Measurements from ENCODE around the gene PREPL. TPM values are rescaled to one million over a fixed set of nuclear protein-coding genes. Genes with fewer than 3 reads are reported as not detected.

The PREPL gene
- total and polyA plus RNA-seq, 2 of the 13 experiments (the other 11 are each of a cell fraction or from before 2014, with no cell fraction given), result 19.7 to 34.3 TPM

DNA sequence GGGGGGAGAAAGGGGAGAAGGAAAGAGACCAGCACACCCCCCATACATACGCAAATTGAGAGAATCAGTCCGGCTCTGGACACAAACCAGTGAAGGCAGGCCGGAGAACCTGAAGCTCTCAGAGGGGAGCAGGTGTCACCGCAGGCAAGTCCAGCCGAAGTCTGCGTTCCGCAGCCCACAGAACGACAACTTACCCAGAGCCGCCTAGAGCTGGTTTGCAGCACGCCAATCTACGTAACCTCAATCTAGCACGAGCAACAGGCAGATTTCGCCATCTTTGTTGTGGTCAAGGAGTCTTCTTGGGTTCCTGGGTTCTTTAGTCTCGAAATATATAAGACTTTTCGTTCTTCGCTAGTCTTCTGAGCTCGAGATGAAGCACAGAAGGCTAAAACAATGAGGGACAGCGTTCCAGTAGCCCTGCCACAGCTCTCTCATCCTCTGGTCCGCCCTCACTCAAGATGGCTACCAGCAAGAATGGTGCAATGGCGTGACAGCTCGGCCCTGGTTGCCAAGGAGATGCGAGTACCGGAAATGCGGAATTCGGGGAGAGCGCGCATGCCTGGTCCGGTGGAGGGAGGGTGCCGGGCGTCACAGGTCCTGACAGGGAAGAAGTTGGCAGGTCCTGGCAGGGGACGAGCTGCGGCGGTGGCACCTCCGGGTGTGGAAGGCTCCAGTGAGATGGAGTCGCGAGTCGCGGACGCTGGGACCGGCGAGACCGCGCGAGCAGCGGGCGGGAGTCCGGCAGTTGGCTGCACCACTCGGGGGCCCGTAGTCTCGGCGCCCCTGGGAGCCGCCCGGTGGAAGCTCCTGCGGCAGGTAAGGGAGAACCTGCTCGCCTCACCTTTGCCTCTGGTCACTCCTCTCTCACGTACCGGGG lies at the start of gene PREPL, which contains the start of gene CAMKMT (continued):
- TF ChIP-seq REL (CRISPR knock-in tag; conservative IDR thresholded peaks at IDR 0.05) (peak; percentile 73; the same call in 1 of the 2 replicates), RXRA (CRISPR knock-in tag; IDR thresholded peaks at IDR 0.05) (no peak; the same call in none of the 2 replicates), ZNF550 (CRISPR knock-in tag; IDR thresholded peaks at IDR 0.05; ENCODE audit: borderline replicate concordance) (0 out of 2 replicates have a peak, but pooled peaks have one; percentile 49), YEATS4 (CRISPR knock-in tag; IDR thresholded peaks at IDR 0.05; ENCODE audit: borderline replicate concordance) (peak; percentile 97), MATR3 (CRISPR knock-in tag; IDR thresholded peaks at IDR 0.05) (no peak), ZNF557 (CRISPR knock-in tag; IDR thresholded peaks at IDR 0.05) (peak; percentile 79; the same call in 1 of the 2 replicates), ZNF292 (CRISPR knock-in tag; IDR thresholded peaks at IDR 0.05; ENCODE audit: borderline replicate concordance, low read depth) (peak; percentile 46), TOPORS (CRISPR knock-in tag; IDR thresholded peaks at IDR 0.05) (peak; percentile 83), ZNF670 (CRISPR knock-in tag; IDR thresholded peaks at IDR 0.05; ENCODE audit: borderline replicate concordance) (peak; percentile 83), EED (CRISPR knock-in tag; IDR thresholded peaks at IDR 0.05) (peak; percentile 26; the same call in 1 of the 2 replicates), ZNF589 (CRISPR knock-in tag; conservative IDR thresholded peaks at IDR 0.05) (peak; percentile 68), HOXA7 (CRISPR knock-in tag; IDR thresholded peaks at IDR 0.05) (no peak), RAD51 (IDR thresholded peaks at IDR 0.05; ENCODE audit: borderline replicate concordance) (no peak), FOXK1 (CRISPR knock-in tag; IDR thresholded peaks at IDR 0.05; ENCODE audit: borderline replicate concordance, low read depth) (peak; percentile 89), SMARCC2 (IDR thresholded peaks at IDR 0.05) (no peak), HMG20B (CRISPR knock-in tag; conservative IDR thresholded peaks at IDR 0.05) (0 out of 2 replicates have a peak, but pooled peaks have one; percentile 10), ZSCAN21 (CRISPR knock-in tag; IDR thresholded peaks at IDR 0.05; ENCODE audit: borderline replicate concordance) (peak; percentile 24; the same call in 1 of the 2 replicates), CCDC6 (CRISPR knock-in tag; IDR thresholded peaks at IDR 0.05) (peak; percentile 96), SAP130 (CRISPR knock-in tag; IDR thresholded peaks at IDR 0.05; ENCODE audit: low read depth) (peak; percentile 98), ZNF44 (CRISPR knock-in tag; IDR thresholded peaks at IDR 0.05) (no peak)
- TF ChIP-seq, protein P1, sequence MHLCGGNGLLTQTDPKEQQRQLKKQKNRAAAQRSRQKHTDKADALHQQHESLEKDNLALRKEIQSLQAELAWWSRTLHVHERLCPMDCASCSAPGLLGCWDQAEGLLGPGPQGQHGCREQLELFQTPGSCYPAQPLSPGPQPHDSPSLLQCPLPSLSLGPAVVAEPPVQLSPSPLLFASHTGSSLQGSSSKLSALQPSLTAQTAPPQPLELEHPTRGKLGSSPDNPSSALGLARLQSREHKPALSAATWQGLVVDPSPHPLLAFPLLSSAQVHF (CRISPR knock-in tag; IDR thresholded peaks at IDR 0.05), result 0 out of 2 replicates have a peak, but pooled peaks have one; percentile 68
- TF ChIP-seq, protein P2, sequence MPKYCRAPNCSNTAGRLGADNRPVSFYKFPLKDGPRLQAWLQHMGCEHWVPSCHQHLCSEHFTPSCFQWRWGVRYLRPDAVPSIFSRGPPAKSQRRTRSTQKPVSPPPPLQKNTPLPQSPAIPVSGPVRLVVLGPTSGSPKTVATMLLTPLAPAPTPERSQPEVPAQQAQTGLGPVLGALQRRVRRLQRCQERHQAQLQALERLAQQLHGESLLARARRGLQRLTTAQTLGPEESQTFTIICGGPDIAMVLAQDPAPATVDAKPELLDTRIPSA (CRISPR knock-in tag; IDR thresholded peaks at IDR 0.05; ENCODE audit: borderline replicate concordance), result no peak
- TF ChIP-seq, protein P3, sequence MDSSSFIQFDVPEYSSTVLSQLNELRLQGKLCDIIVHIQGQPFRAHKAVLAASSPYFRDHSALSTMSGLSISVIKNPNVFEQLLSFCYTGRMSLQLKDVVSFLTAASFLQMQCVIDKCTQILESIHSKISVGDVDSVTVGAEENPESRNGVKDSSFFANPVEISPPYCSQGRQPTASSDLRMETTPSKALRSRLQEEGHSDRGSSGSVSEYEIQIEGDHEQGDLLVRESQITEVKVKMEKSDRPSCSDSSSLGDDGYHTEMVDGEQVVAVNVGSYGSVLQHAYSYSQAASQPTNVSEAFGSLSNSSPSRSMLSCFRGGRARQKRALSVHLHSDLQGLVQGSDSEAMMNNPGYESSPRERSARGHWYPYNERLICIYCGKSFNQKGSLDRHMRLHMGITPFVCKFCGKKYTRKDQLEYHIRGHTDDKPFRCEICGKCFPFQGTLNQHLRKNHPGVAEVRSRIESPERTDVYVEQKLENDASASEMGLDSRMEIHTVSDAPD (CRISPR knock-in tag; IDR thresholded peaks at IDR 0.05), result 0 out of 2 replicates have a peak, but pooled peaks have one; percentile 45
- TF ChIP-seq, protein P4, sequence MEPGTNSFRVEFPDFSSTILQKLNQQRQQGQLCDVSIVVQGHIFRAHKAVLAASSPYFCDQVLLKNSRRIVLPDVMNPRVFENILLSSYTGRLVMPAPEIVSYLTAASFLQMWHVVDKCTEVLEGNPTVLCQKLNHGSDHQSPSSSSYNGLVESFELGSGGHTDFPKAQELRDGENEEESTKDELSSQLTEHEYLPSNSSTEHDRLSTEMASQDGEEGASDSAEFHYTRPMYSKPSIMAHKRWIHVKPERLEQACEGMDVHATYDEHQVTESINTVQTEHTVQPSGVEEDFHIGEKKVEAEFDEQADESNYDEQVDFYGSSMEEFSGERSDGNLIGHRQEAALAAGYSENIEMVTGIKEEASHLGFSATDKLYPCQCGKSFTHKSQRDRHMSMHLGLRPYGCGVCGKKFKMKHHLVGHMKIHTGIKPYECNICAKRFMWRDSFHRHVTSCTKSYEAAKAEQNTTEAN (CRISPR knock-in tag; conservative IDR thresholded peaks at IDR 0.05), result no peak
- TF ChIP-seq, protein P5, sequence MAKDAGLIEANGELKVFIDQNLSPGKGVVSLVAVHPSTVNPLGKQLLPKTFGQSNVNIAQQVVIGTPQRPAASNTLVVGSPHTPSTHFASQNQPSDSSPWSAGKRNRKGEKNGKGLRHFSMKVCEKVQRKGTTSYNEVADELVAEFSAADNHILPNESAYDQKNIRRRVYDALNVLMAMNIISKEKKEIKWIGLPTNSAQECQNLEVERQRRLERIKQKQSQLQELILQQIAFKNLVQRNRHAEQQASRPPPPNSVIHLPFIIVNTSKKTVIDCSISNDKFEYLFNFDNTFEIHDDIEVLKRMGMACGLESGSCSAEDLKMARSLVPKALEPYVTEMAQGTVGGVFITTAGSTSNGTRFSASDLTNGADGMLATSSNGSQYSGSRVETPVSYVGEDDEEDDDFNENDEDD (CRISPR knock-in tag; IDR thresholded peaks at IDR 0.05; ENCODE audit: borderline replicate concordance), result peak; percentile 46; the same call in 1 of the 2 replicates
